Esophagus squamous epithelium (tissue), 5 donors: ENCODE results near the gene SKI. TPM values are rescaled to one million over a fixed set of nuclear protein-coding genes. Genes with fewer than 3 reads are reported as not detected.
A peak's percentile ranks its signal among the peaks of the same experiment; 100 is the strongest.

Experiments used
- DNase-seq: peaks from one replicate; lab custom pipeline; 2025; lab: John Stamatoyannopoulos, UW
- H3K27ac ChIP-seq, 4 donors: fragments of 200-600 bp; sonication (generic); one replicate each; pipeline ENCODE4 v1.5.1; 2016 to 2019; ENCODE audit warnings: mild to moderate bottlenecking in 1 of 4
- H3K27me3 ChIP-seq, 4 donors: fragments of 200-600 bp; sonication (generic); 1 replicate in 3 of 4; 2 replicates in 1 of 4; pipeline versions ENCODE4 v1.5.1 to v1.6.0; 2017 to 2021; ENCODE audit warnings: antibody characterized with exemption in 1 of 4
- H3K36me3 ChIP-seq, 3 donors: fragments of 200-600 bp; sonication (generic); one replicate each; pipeline ENCODE4 v1.5.1; 2016 to 2019
- H3K4me1 ChIP-seq, 3 donors: fragments of 200-600 bp; sonication (generic); one replicate each; pipeline ENCODE4 v1.5.1; 2017 to 2019
- H3K4me3 ChIP-seq, 4 donors: fragments of 200-600 bp; sonication (generic); 1 replicate in 3 of 4; 2 replicates in 1 of 4; pipeline ENCODE4 v1.5.1; 2016 to 2019; ENCODE audit warnings: mild to moderate bottlenecking in 2 of 4, moderate library complexity in 1 of 4
- H3K9me3 ChIP-seq, 3 donors: fragments of 200-600 bp; sonication (generic); one replicate each; pipeline ENCODE4 v1.5.1; 2016 to 2019
- POLR2A ChIP-seq, 4 donors: fragments of 450-650 bp; IDR thresholded peaks; one replicate each; pipeline ENCODE4 v1.6.1; 2017; ENCODE audit warnings: antibody characterized with exemption in 4 of 4, mild to moderate bottlenecking in 4 of 4, moderate library complexity in 3 of 4
- WGBS, 2 donors: methylation state at CpG; one replicate each; pipeline ENCODE4 v1.1.5; 2018; 5-methylcytosine and 5-hydroxymethylcytosine counted together
- intact Hi-C: fragments of 100-400 bp; cut with DNase I; formaldehyde crosslinking; loops from one replicate; pipeline ENCODE4 v1.15.0; 2022
- total RNA-seq, 4 donors: library from RNA; depleted of rRNA; stranded (reverse); fragments of >200 nt; gene quantifications; one replicate each; pipeline ENCODE4 v1.1.0, GENCODE V29; 2016
- TF ChIP-seq, protein P1 (sequence below), 6 experiments: fragments of 450-650 bp in 4 of 6; fragments of 200-600 bp in 2 of 6; sonication (generic) in 2 of 6; IDR thresholded peaks; one replicate each; pipeline ENCODE4 v1.5.1; 2016 to 2019; ENCODE audit warnings: antibody characterized with exemption in 6 of 6, mild to moderate bottlenecking in 4 of 6, moderate library complexity in 4 of 6
- donor health status: DM: yes; HTN: yes; CAD: no.

SKI gene
- total RNA-seq, 4 donors from 2014 or later, result 18.2 to 38.8 (median 25.2) TPM

DNA sequence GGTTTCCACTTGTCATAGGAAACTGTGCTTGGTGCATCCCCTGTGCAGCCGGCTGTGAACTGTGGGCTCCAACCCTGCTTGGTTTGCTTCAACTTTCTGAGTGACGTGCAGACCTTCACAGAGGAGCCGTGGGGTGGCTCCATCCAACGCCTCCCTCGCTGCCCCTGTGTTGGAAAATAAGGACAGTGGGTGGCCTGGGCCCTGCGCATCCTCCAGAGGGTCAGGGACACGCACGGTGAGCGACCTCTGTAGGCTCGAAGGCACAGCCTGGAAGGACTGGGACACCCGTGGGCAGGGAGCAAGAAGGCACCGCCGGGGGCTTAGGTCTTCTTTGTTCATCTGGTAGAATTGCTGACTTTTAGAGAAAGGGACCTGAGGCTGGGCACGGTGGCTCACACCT lies 27.1 kb upstream of the SKI start:
- 66 to 84% methylated on average over 3 to 8 of the region's 14 CpGs for WGBS, 2 donors
- Histone ChIP-seq H3K4me3 (no peak overlapping the region), H3K36me3 (no peaks in the 10 kb centered on the region), H3K4me1 (peaks cover 22 to 65% (median 39%) of the 10 kb centered on the region in 3 donors), H3K9me3 (no peaks in the 10 kb centered on the region), H3K27ac (no peak overlapping the region), H3K27me3 (no peaks in the 10 kb centered on the region)
- intact Hi-C loops, result no loop called here
- TF ChIP-seq POLR2A (IDR thresholded peaks at IDR 0.05), result no peak
- TF ChIP-seq, protein P1, sequence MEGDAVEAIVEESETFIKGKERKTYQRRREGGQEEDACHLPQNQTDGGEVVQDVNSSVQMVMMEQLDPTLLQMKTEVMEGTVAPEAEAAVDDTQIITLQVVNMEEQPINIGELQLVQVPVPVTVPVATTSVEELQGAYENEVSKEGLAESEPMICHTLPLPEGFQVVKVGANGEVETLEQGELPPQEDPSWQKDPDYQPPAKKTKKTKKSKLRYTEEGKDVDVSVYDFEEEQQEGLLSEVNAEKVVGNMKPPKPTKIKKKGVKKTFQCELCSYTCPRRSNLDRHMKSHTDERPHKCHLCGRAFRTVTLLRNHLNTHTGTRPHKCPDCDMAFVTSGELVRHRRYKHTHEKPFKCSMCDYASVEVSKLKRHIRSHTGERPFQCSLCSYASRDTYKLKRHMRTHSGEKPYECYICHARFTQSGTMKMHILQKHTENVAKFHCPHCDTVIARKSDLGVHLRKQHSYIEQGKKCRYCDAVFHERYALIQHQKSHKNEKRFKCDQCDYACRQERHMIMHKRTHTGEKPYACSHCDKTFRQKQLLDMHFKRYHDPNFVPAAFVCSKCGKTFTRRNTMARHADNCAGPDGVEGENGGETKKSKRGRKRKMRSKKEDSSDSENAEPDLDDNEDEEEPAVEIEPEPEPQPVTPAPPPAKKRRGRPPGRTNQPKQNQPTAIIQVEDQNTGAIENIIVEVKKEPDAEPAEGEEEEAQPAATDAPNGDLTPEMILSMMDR (IDR thresholded peaks at IDR 0.05), result no peak
- no peak for DNase-seq

DNA sequence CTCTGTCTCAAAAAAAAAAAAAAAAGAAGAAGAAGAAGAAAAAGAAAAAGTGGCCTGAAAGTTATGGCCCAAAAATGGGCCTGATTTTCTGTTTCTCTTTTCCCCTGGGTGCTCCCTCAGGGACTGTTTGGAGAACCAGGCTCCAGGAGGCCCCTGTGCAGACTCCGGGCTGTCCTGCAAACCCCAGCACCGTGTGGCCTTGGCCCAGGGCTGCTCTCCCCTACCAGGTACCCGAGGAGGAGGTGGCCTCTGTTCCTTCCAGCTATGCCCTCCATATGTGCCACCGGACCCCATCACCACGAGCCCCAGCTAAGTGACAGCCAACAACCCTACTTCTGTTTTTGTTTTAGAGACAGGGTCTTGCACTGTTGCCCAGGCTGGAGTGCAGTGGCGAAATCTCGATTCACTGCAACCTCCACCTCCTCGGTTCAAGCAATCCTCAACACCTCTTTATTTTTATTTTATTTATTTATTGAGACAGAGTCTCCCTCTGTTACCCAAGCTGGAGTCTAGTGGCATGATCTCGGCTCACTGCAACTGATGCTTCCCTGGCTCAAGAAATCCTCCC lies 26.0 kb upstream of the SKI start:
- Histone ChIP-seq H3K4me1 (peaks cover 30 to 74% (median 48%) of the 10 kb centered on the region in 3 donors), H3K27ac (no peak overlapping the region), H3K9me3 (no peaks in the 10 kb centered on the region), H3K27me3 (no peaks in the 10 kb centered on the region), H3K36me3 (no peaks in the 10 kb centered on the region), H3K4me3 (no peak overlapping the region)
- no peak for DNase-seq
- TF ChIP-seq, protein P1 (IDR thresholded peaks at IDR 0.05), result no peak
- TF ChIP-seq POLR2A (IDR thresholded peaks at IDR 0.05), result no peak
- 74 to 82% methylated on average over 9 of the region's 9 CpGs for WGBS, 2 donors
- intact Hi-C loops, result no loop called here

DNA sequence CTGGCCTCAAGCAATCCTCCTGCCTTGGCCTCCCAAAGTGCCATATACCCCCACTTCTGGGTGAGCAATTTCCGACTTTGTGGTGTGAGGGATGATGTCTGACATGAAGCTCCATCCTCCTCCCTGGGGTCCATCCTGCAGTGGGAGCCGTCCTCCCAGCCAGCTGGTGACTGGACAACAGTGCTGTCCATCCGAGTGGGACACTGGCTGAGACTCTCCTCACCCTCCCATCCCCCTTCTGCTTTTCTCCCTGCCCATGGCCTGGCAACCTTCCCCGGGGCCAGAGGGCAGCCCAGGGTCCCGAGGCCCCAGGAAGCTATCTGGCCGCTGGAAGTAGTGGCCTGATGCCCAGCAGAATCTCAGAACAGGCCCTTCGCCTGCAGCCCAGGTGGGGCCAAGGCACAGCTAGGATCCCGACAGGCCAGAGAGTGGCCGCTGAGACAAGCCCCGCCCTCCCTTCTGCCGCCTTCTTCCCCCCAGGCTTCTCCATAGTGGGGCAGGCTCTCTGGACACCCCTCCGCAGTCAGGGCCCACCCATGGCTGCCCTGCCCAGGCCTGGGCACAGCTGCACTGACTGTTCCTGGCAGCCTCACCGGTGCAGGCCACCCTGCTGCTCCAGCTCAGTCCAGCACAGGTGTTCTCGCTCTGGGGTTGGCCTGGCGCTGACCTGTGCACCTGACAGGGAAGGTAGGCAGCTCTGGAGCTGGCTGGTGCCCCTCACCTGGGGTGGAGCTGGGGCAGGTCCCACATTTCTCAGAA lies 25.1 kb upstream of the SKI start:
- no peaks in the 10 kb centered on the region for H3K9me3 ChIP-seq
- H3K36me3 ChIP-seq, result no peaks in the 10 kb centered on the region
- intact Hi-C loops, result no loop called here
- no peak for DNase-seq
- peaks cover 38 to 83% (median 57%) of the 10 kb centered on the region in 3 donors for H3K4me1 ChIP-seq
- TF ChIP-seq, protein P1 (IDR thresholded peaks at IDR 0.05), result no peak
- no peak for TF ChIP-seq POLR2A (IDR thresholded peaks at IDR 0.05)
- H3K27me3 ChIP-seq, result no peaks in the 10 kb centered on the region
- H3K27ac ChIP-seq, result peak overlapping the region in 1 of 4 donors; percentile 96
- H3K4me3 ChIP-seq, result no peak overlapping the region
- WGBS, 2 donors, result 95 to 100% methylated on average over 1 to 3 of the region's 15 CpGs

DNA sequence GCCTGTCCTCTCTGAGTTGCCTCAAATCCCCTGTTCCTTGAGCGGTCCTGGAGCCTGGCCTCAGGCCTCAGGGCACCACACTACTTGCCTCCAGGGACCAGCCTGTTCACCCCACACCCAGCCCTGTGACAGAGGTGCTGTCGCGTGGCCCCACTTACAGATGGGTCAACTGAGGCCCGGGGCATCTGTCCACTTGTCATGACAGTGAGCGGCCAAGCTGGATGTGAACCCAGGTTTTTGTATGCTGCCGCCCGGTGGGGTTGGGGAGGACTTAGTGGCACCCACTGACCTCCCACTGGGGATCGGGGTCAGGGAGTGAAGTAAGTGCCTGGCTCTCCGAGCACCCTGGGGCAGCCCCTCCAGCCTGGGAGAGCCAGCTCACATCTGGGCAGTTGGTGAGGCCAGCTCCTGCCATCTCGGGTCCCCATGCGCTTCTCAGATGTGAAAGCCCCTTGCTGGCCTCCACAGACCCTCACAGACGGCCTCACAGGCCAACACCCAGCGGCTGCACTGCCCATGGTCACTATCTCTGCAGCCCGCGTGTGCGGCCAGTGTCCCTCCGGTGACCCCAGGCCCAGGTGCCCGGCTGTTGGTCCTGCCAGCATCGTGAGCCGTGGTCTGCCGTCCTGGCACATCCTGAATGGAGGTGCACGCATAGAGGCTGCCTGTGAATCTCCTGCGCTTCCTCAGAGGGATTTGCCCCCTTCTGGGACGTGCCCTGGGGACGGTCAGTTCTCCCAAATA lies 24.3 kb upstream of the SKI start:
- intact Hi-C loops, result no loop called here
- TF ChIP-seq POLR2A (IDR thresholded peaks at IDR 0.05), result no peak
- TF ChIP-seq, protein P1 (IDR thresholded peaks at IDR 0.05), result no peak
- Histone ChIP-seq H3K9me3 (no peaks in the 10 kb centered on the region), H3K27me3 (no peaks in the 10 kb centered on the region), H3K4me1 (peaks cover 46 to 83% (median 60%) of the 10 kb centered on the region in 3 donors), H3K4me3 (peak overlapping the region in 3 of 4 donors; percentile 44 to 73 (median 56)), H3K27ac (peak overlapping the region; percentile 51 to 96 (median 86)), H3K36me3 (no peaks in the 10 kb centered on the region)
- DNase-seq, result no peak
- WGBS, 2 donors, result 67 to 74% methylated on average over 8 to 11 of the region's 25 CpGs
